HL-60 (cell line): ENCODE data around the gene SCARB2.
A peak's percentile ranks its signal among the peaks of the same experiment; 100 is the strongest.

Experiments used
- DNase-seq, 2 experiments: peaks; one replicate each; pipeline ENCODE4 v3.0.0-alpha.2; 2010 to 2020; ENCODE audit warnings: low read depth in 1 of 2, low spot score in 1 of 2
- H3K27ac ChIP-seq: fragments of 250-450 bp; sonication (Bioruptor Pico); replicated peaks from 2 replicates; pipeline ENCODE4 v1.5.1; 2020; ENCODE audit warnings: mild to moderate bottlenecking, moderate library complexity
- H3K27me3 ChIP-seq: fragments of 250-450 bp; sonication (Bioruptor Pico); 2 replicates; pipeline ENCODE4 v1.5.1; 2021; ENCODE audit warnings: mild to moderate bottlenecking, moderate library complexity; ENCODE audit not compliant: insufficient read depth, poor library complexity, severe bottlenecking
- H3K4me3 ChIP-seq: replicated peaks from 2 replicates; pipeline ENCODE4 v1.5.1; 2011; ENCODE audit warnings: mild to moderate bottlenecking, control low read depth, low read length; ENCODE audit not compliant: insufficient read depth
- GABPA ChIP-seq: IDR thresholded peaks from 2 replicates; pipeline ENCODE4 v1.6.1; 2012; ENCODE audit warnings: low read depth
- POLR2AphosphoS5 ChIP-seq: IDR thresholded peaks from 2 replicates; pipeline ENCODE4 v1.6.1; 2012; ENCODE audit warnings: low read depth
- SPI1 ChIP-seq: IDR thresholded peaks from 2 replicates; pipeline ENCODE4 v1.6.1; 2012; ENCODE audit warnings: low read depth, mild to moderate bottlenecking, borderline replicate concordance
- TF ChIP-seq, protein P1 (sequence below): IDR thresholded peaks from one replicate; pipeline ENCODE4 v1.5.1; 2011; ENCODE audit warnings: low read length, control low read depth, inconsistent platforms; ENCODE audit not compliant: insufficient read depth
- TF ChIP-seq, protein P2 (sequence below): IDR thresholded peaks from 2 replicates; pipeline ENCODE4 v1.6.1; 2012; ENCODE audit warnings: low read depth; ENCODE audit not compliant: insufficient replicate concordance

Gene SCARB2

DNA sequence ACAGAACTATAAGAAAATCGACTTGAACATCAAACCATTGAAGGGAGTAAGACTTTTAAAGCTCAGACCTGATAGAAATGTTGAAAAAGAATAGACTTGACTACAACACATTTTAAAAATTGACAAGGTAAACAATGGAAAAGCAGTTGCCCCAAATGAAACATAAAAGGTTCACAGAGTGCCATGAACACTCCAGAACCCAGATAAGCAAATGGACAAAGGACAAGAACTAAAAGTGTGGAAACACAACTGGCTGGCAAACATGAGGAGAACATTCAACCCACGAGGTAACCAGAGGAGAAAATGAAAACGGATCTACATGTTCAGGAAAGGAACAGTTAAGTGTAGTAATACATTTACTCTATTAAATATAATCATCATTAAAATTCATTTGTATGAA, 26.5 kb downstream of the SCARB2 start:
- Histone ChIP-seq H3K4me3 (no peak overlapping the region), H3K27ac (no peak overlapping the region), H3K27me3 (no peaks in the 10 kb centered on the region)
- TF ChIP-seq, protein P1, sequence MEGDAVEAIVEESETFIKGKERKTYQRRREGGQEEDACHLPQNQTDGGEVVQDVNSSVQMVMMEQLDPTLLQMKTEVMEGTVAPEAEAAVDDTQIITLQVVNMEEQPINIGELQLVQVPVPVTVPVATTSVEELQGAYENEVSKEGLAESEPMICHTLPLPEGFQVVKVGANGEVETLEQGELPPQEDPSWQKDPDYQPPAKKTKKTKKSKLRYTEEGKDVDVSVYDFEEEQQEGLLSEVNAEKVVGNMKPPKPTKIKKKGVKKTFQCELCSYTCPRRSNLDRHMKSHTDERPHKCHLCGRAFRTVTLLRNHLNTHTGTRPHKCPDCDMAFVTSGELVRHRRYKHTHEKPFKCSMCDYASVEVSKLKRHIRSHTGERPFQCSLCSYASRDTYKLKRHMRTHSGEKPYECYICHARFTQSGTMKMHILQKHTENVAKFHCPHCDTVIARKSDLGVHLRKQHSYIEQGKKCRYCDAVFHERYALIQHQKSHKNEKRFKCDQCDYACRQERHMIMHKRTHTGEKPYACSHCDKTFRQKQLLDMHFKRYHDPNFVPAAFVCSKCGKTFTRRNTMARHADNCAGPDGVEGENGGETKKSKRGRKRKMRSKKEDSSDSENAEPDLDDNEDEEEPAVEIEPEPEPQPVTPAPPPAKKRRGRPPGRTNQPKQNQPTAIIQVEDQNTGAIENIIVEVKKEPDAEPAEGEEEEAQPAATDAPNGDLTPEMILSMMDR: no peak
- TF ChIP-seq GABPA: no peak
- DNase-seq: no peak

DNA sequence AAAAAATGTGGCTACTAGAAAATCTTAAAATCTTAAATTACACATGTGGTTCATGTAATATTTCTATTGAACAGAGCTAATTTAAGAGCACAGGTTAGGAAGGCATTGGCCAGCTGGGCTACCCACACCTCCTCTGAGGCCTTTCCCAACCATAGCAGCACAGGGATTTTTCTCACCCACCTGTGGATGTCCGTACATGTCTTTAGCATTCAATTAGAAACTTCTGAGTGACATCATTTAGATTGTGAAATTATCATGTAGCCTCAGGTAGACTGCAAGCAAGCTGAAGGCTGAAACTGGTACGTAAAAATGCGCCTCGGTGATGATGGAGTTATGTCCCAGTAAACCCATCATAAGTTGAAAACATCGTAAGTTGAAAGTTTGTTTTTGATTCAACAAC, 31.2 kb downstream of the SCARB2 start:
- TF ChIP-seq GABPA (no peak), SPI1 (no peak), POLR2AphosphoS5 (no peak)
- TF ChIP-seq, protein P1: no peak
- TF ChIP-seq, protein P2, sequence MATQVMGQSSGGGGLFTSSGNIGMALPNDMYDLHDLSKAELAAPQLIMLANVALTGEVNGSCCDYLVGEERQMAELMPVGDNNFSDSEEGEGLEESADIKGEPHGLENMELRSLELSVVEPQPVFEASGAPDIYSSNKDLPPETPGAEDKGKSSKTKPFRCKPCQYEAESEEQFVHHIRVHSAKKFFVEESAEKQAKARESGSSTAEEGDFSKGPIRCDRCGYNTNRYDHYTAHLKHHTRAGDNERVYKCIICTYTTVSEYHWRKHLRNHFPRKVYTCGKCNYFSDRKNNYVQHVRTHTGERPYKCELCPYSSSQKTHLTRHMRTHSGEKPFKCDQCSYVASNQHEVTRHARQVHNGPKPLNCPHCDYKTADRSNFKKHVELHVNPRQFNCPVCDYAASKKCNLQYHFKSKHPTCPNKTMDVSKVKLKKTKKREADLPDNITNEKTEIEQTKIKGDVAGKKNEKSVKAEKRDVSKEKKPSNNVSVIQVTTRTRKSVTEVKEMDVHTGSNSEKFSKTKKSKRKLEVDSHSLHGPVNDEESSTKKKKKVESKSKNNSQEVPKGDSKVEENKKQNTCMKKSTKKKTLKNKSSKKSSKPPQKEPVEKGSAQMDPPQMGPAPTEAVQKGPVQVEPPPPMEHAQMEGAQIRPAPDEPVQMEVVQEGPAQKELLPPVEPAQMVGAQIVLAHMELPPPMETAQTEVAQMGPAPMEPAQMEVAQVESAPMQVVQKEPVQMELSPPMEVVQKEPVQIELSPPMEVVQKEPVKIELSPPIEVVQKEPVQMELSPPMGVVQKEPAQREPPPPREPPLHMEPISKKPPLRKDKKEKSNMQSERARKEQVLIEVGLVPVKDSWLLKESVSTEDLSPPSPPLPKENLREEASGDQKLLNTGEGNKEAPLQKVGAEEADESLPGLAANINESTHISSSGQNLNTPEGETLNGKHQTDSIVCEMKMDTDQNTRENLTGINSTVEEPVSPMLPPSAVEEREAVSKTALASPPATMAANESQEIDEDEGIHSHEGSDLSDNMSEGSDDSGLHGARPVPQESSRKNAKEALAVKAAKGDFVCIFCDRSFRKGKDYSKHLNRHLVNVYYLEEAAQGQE: no peak
- no peak overlapping the region for H3K27ac ChIP-seq
- no peaks in the 10 kb centered on the region for H3K27me3 ChIP-seq
- no peak overlapping the region for H3K4me3 ChIP-seq
- DNase-seq: no peak

DNA sequence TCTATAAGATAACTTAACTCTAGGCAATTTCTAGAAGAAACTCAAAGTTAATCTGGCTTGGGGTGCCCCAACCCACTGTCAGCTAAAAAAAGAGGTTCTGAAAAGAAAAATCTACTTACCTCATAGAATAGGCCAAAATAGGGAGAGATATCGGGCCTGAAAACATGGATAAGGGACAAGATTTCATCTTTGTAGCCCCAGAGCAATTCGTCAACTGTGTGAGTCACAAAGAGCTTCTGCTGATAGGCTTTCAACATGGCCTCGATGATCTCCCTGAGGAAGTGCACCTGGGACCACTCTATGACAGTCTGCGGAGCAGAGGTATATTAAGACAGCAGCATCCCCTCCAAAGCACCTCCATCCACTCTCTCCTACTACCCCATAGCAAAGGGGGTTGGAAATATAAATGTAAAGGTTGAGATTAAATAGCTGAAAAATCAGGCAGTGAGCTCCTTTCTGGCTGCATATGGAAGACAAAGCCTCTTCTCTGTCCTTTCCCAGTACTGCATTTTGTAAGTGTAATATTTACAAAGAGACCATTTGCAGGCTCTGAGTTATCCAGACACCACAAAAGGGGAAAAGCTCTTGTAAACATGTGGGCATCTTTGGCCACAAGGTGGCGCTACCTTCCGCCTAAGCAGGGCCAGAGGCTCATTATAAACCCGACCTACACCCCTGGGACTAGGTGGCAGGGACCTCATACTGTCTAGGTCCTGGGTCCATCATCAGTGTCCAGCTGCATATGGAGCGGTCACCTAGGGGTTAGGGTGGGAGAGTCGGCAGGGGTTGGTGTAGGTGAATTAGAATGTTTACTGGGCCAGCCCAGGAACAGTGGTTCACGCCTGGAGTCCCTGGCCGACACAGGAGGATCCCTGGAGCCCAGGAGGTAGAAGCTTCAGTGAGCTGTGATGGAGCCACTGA, 34.0 kb downstream of the SCARB2 start:
- Histone ChIP-seq H3K4me3 (no peak overlapping the region), H3K27me3 (no peaks in the 10 kb centered on the region), H3K27ac (no peak overlapping the region)
- peak; percentile 34 to 82 for DNase-seq
- TF ChIP-seq SPI1 (no peak), GABPA (no peak), POLR2AphosphoS5 (no peak)
- TF ChIP-seq, protein P1: peak; percentile 76
- TF ChIP-seq, protein P2: no peak
